ENCODE results near the gene UBB. TPM values are rescaled to one million over a fixed set of nuclear protein-coding genes. Genes with fewer than 3 reads are reported as not detected.

Gene UBB
- total RNA-seq, 1 experiment from 2014 or later, result 2,044 TPM

DNA sequence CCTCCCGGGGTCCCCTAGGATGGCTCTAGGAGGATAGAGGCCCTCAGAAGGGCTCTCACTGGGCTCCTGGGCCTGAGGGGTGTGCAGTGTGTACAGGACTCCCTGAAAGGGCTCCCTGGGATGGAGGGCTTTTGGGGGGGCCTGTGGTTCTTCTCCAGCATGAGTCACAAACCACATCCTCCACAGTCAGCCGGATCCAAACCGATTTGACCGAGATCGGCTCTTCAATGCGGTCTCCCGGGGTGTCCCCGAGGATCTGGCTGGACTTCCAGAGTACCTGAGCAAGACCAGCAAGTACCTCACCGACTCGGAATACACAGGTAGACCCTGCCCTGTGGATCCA, 39.0 kb downstream of the UBB start:
- intact Hi-C loops (cut with micrococcal nuclease; ENCODE audit: unreplicated experiment), result loop anchor here (1.0 to 2.0 kb wide), 2 partner anchors 19 to 34 kb away; no protein-coding TSS in a partner anchor
- POLR2A ChIA-PET (ENCODE audit: unreplicated experiment), result no interaction called here

DNA sequence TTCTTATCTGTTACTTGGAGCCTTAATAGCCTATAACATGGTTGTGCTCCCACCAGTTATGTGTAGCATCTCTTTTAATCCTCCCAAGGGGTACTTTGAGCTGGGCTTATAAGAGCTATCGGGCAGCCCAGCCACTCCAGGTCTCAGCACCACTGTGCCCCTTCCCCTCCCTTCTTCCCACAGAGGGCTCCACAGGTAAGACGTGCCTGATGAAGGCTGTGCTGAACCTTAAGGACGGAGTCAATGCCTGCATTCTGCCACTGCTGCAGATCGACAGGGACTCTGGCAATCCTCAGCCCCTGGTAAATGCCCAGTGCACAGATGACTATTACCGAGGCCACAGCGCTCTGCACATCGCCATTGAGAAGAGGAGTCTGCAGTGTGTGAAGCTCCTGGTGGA, 41.5 kb downstream of the UBB start:
- H3K27me3 ChIP-seq (ENCODE audit: insufficient read depth, low read depth), result no peaks in the 10 kb centered on the region
- H3K4me3 ChIP-seq, result no peak overlapping the region
- H3K79me2 ChIP-seq (ENCODE audit: low read depth), result no peaks in the 10 kb centered on the region
- H3F3A ChIP-seq (ENCODE audit: insufficient read depth, low read depth), result peaks cover 26% of the 10 kb centered on the region
- ChIA-PET POLR2A (ENCODE audit: unreplicated experiment) (no interaction called here), CTCF (no interaction called here)
- H3K4me1 ChIP-seq (replicated peaks; ENCODE audit: insufficient read depth), result peaks cover 37% of the 10 kb centered on the region
- no peaks in the 10 kb centered on the region for H4K20me1 ChIP-seq (ENCODE audit: insufficient read depth)
- no peak for DNase-seq
- BruUV-seq (replicated peaks), result no TSS peak
- intact Hi-C loops (cut with micrococcal nuclease; ENCODE audit: unreplicated experiment), result no loop called here
- no peak overlapping the region for H2AFZ ChIP-seq
- H3K36me3 ChIP-seq (ENCODE audit: low read depth), result no peaks in the 10 kb centered on the region
- TF ChIP-seq, protein P1, sequence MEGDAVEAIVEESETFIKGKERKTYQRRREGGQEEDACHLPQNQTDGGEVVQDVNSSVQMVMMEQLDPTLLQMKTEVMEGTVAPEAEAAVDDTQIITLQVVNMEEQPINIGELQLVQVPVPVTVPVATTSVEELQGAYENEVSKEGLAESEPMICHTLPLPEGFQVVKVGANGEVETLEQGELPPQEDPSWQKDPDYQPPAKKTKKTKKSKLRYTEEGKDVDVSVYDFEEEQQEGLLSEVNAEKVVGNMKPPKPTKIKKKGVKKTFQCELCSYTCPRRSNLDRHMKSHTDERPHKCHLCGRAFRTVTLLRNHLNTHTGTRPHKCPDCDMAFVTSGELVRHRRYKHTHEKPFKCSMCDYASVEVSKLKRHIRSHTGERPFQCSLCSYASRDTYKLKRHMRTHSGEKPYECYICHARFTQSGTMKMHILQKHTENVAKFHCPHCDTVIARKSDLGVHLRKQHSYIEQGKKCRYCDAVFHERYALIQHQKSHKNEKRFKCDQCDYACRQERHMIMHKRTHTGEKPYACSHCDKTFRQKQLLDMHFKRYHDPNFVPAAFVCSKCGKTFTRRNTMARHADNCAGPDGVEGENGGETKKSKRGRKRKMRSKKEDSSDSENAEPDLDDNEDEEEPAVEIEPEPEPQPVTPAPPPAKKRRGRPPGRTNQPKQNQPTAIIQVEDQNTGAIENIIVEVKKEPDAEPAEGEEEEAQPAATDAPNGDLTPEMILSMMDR (conservative IDR thresholded peaks at IDR 0.05), result no peak
- no peak for TF ChIP-seq EZH2 (IDR thresholded peaks at IDR 0.05; ENCODE audit: low read depth)
- H3K4me2 ChIP-seq, result no peak overlapping the region
- no peaks in the 10 kb centered on the region for H3K9me2 ChIP-seq (ENCODE audit: insufficient read depth)
- H3K27ac ChIP-seq, result no peak overlapping the region
- no peaks in the 10 kb centered on the region for H3K9me3 ChIP-seq (ENCODE audit: insufficient read depth, low read depth)

More for the DNA sequence above, 39.0 kb downstream of the UBB start:
- Histone ChIP-seq H3K9me2 (ENCODE audit: insufficient read depth) (no peaks in the 10 kb centered on the region), H3K27me3 (ENCODE audit: insufficient read depth, low read depth) (no peaks in the 10 kb centered on the region), H3K9me3 (ENCODE audit: insufficient read depth, low read depth) (no peaks in the 10 kb centered on the region), H3K36me3 (ENCODE audit: low read depth) (no peaks in the 10 kb centered on the region), H4K20me1 (ENCODE audit: insufficient read depth) (no peaks in the 10 kb centered on the region), H2AFZ (peak overlapping the region; percentile 52; the same call in 1 of the 2 replicates), H3K4me3 (peak overlapping the region; percentile 22; the same call in 1 of the 2 replicates), H3K4me1 (replicated peaks; ENCODE audit: insufficient read depth) (peaks cover 38% of the 10 kb centered on the region), H3K4me2 (peak overlapping the region; percentile 56), H3K79me2 (ENCODE audit: low read depth) (no peaks in the 10 kb centered on the region), H3K27ac (peak overlapping the region; percentile 71), H3F3A (ENCODE audit: insufficient read depth, low read depth) (peaks cover 26% of the 10 kb centered on the region)
- BruUV-seq (replicated peaks), result no TSS peak
- CTCF ChIA-PET, result interaction anchor here (1.2 kb wide), 1 partner anchor 19 kb away, joined by 3 read pairs; no protein-coding TSS in a partner anchor
- DNase-seq, result peak; percentile 53 to 63
- TF ChIP-seq, protein P1 (conservative IDR thresholded peaks at IDR 0.05), result no peak
- no peak for TF ChIP-seq EZH2 (IDR thresholded peaks at IDR 0.05; ENCODE audit: low read depth)

DNA sequence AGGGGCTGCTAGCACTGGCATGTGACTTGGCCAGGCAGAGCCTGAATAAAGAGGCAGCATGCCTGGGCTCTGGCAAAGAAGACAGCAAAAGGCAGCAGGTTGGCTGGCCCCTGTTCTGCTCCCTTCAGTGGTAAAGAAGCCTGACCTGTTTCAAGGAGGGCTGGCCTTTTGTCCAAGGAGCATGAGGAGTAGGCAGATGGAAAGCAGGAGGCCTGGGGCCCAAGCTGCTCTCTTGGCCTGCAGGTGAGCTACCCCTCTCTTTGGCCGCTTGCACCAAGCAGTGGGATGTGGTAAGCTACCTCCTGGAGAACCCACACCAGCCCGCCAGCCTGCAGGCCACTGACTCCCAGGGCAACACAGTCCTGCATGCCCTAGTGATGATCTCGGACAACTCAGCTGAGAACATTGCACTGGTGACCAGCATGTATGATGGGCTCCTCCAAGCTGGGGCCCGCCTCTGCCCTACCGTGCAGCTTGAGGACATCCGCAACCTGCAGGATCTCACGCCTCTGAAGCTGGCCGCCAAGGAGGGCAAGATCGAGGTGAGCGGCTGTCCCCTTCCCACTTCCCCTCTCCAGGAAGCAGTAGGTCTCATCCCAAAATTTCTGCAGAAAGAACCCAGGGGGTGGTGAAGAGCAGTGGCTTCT, 42.5 kb downstream of the UBB start:
- Histone ChIP-seq H3K36me3 (ENCODE audit: low read depth) (no peaks in the 10 kb centered on the region), H3K9me3 (ENCODE audit: insufficient read depth, low read depth) (no peaks in the 10 kb centered on the region), H3K79me2 (ENCODE audit: low read depth) (no peaks in the 10 kb centered on the region), H3K9me2 (ENCODE audit: insufficient read depth) (no peaks in the 10 kb centered on the region), H3K4me3 (no peak overlapping the region), H3K27ac (no peak overlapping the region), H2AFZ (no peak overlapping the region), H3K4me1 (replicated peaks; ENCODE audit: insufficient read depth) (peaks cover 28% of the 10 kb centered on the region), H3F3A (ENCODE audit: insufficient read depth, low read depth) (peaks cover 22% of the 10 kb centered on the region), H4K20me1 (ENCODE audit: insufficient read depth) (no peaks in the 10 kb centered on the region), H3K27me3 (ENCODE audit: insufficient read depth, low read depth) (no peaks in the 10 kb centered on the region), H3K4me2 (no peak overlapping the region)
- ChIA-PET CTCF (no interaction called here), POLR2A (ENCODE audit: unreplicated experiment) (no interaction called here)
- intact Hi-C loops (cut with micrococcal nuclease; ENCODE audit: unreplicated experiment), result no loop called here
- no TSS peak for BruUV-seq (replicated peaks)
- TF ChIP-seq, protein P1 (conservative IDR thresholded peaks at IDR 0.05), result no peak
- no peak for TF ChIP-seq EZH2 (IDR thresholded peaks at IDR 0.05; ENCODE audit: low read depth)
- DNase-seq, result no peak
